Renal cortical epithelial cell (primary cell): ENCODE results near the gene CDH4. TPM values are rescaled to one million over a fixed set of nuclear protein-coding genes. Genes with fewer than 3 reads are reported as not detected.

Experiments
- DNase-seq: peaks from one replicate; pipeline ENCODE4 v3.0.0-alpha.2; 2011; ENCODE audit warnings: low read depth
- total RNA-seq: library from RNA; depleted of rRNA; stranded (reverse); fragments of >200 nt; gene quantifications from 2 replicates; pipeline ENCODE4 v1.2.3, GENCODE V29; 2014

The CDH4 gene
- total RNA-seq, 1 donor from 2014 or later = 6.4 TPM

DNA sequence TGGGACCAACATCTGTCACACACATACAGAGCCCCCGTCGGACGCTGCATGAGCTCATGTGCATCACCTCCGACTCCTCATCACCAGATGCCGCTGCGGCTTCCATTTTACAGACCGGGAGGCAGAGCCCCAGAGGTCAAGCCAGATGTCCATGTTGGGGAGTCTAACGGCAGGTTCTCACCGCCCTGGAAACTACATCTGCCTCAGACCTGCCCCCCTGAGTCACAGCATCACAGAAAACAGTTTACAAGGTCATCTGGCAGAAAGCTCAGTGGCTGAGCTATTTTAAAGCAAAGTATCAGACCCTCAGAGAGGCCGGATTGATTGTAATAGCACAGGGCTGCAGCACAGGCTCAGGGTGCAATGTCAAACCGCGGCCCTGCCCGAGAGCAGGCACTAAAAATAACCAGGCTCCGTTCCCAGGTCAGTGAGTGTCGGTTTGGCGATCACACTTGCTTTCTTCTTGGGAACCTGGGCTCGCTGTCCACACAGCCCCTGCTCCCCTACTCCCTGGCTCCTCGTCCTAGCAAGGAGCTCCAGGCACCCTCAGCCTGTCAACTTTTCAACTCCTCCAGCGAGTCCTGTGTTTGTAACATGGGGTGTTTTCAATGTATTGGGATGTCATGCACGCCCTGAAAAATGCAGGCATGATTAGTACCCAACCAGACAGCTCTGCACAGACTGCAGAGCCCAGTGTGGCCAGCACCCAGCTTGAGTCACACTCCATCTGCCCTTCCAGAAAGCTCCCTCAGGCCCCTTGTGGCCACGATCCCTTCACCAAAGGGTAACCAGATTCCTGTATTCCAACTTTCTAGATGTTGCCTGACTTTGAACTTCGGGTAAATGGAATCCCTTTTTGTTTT, 264.5 kb downstream of the CDH4 start:
- DNase-seq = peak; percentile 11

DNA sequence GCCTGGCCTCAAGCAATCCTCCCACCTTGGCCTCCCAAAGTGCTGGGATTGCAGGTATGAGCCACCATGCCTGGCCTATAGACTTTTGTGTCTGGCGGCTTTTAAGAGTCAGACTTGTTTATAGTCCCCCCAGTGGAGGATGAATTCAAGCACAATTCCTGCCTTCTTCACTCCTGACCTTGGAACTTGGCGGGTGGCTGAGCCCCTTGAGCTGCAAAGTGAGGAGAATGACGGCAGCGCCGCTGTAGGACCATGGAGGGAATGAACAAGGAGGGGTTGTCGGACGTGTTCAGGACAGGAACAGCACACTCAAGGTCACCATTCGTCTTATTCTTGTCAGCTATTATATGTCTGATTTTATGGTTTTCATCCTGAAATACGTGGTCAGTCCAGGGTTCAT, 265.4 kb downstream of the CDH4 start:
- DNase-seq = no peak

DNA sequence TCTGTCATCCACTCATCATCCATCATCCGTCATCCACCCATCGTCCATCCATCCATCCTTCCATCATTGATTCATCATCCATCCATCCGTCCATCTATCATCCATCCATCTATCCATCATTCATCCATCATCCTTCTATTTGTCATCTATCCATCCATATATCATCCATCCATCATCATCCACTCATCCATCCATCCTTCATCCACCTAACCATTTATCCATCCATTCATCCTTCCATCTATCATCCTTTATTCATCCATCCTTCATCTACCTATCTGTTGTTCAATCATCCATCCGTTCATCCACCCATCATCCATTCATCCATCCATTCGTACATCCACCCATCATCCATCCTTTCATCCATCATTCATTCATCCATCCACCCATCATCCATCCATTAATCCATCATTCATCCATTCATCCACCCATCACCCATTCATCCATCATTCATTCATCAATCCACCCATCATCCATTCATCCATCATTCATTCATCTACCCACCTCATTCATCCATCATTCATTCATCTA, 266.4 kb downstream of the CDH4 start:
- no peak for DNase-seq

DNA sequence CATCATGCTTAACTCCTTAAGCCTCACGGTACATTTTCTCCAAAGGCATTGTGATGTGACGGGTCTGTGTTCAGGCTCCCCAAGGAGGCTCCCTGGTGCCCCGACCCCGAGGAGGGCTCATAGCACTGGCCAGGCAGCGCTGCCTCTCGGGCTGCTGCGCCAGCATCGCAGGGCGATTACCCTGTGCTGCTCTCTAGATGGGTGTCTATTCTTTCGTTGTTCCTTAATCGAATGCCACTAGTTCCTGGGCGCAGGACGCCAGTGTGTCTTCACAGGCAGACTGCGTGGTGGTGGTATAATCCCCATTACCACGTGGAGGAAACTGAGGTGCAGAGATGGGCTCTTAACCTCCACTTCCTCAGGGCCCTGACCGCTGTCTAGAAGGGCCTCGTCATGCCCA, 267.4 kb downstream of the CDH4 start:
- no peak for DNase-seq

DNA sequence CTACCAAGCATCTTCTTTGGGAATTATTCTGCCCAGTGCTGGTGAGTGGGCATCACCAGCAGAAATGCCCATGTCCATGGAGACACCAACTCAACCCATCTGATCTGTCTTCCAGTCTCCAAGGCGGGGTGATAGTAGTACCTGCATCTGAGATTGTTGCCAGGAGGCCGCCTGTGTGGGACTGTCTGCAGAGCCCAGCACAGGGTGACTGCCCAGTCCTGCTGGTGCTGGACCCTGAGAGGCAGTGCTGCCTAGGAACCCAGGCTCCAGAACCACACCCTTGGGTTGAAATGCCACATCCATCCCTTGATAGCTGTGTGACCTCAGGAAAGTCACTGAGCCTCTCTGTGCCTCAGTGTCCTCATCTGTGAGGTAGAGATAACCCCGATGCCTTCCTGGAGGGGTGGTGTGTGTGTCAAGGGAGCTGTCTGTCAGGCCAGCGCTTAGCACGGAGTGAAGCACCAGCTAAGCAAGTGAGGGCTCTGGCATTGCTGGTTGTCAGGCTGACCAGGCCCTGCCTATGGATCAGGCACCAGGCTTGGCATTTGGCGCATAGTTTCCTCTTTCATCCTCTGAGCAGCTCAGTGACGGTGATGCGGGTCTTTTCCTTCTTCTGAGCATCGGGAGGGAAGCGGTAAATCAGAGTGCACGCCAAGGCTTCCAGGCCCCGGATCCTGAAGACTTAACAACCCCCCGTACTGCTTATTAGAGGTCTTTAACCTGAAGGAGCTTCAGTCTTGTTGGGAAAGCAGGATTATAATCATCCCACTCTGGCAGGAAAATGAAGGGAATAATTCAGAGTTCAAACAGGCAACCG, 268.2 kb downstream of the CDH4 start:
- DNase-seq = no peak

DNA sequence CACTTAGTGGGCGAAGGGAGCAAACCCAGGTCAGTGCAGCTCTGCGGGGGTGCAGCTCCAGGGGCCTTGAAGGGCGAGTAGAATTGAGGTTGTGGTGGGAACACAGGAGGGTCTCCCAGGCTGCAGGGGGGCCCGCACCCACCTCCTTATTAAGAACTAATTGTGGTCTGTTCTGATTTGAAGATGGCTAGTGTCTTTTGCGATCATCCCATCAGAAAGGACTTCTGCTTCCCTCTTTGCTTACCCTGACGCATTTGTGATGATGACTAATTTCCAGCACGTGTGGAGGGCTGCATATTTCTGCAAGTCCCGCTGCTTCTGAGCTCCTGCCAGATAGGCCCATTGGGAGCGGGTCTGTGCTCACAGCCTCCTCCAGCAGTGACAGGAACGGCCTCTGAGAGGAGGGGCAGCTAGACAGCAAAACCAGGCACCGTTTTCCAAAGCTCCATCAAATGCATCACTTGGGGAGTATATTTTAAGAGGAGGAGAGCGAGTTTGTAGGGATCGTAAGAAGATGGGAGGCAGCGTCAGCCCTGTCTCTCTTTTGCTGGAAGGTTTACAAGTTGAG, 268.9 kb downstream of the CDH4 start:
- DNase-seq = no peak

DNA sequence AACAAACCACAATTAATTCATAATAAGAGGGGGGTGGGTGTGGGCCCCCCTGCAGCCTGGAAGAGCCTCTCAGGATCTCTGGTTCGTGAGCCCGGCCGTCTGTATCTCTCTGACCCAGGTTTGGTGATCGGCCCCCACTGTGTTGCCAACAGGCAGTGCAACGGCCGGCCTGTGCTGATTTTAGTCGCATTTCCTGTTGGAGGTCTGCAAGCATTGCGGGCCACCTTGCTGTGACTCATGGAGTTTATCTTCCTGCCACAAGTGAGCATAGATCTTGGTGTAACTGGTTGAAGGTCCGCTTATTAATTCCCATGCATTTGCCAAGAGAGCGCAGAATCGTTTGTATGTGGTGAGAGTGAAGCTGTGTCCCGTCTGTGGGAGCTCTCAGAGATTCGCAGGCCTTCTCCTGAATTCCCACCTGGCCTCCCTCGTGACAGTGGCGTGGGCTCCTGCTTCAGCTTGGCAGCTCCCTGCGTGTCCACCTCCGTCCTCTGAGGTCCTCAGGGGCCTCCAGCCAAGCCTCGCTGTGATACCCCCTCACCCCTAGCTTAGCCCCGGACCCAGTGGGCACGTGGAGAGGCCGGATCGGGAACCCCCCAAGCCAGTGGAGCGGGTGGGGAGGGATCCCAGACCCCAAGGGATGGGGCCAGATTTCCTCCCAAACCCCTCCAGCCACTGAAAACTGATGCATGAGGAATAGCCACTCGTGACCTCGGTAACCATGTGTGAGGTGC, 269.8 kb downstream of the CDH4 start:
- no peak for DNase-seq

DNA sequence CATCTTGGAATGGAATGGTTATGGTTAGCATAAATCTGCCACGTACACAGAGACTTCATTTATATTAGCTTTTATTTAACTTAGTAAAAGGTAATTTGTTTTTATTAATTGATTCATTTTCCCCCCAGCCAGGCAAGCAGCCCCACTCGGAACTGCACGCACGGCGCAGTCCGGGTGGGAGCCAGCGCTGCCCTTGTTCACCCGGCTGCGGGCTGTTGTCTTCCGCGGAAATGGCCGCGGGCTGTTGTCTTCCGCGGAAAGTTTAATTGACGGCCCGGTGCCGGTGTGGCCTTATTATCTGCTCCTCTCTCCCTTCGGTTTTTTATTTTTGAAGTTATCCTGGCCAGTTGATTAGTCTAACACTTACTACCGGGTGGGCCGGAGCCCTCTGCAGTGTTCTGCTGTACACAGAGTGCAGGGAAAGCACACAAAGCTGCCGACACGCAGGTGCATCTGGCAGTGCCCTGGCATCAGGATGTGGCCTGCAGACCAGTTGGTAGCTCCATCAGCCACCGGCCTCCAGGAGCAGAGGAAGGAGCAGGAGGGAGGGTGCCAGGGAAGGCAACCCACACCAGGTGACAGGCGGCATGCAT, 270.5 kb downstream of the CDH4 start:
- DNase-seq = no peak

DNA sequence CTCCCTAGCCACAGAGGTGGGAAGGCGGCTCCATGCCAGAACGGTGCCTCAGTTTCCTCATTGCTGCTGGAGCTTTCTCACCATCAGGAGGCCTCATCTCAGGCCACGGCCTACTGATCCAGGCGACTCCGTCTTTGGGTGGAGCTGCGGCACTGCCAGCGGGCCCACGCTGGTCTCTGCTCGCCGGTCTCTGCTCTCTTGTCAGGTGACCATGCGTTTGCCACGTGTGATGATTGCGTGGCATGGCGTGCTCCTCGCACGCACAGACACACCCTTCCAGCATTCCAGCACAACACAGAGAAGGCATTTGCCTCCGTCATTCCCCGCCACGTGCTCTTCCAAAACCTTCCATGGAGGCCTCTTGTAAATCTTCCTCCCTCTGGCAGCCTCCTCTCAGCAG, 271.1 kb downstream of the CDH4 start:
- DNase-seq = no peak

DNA sequence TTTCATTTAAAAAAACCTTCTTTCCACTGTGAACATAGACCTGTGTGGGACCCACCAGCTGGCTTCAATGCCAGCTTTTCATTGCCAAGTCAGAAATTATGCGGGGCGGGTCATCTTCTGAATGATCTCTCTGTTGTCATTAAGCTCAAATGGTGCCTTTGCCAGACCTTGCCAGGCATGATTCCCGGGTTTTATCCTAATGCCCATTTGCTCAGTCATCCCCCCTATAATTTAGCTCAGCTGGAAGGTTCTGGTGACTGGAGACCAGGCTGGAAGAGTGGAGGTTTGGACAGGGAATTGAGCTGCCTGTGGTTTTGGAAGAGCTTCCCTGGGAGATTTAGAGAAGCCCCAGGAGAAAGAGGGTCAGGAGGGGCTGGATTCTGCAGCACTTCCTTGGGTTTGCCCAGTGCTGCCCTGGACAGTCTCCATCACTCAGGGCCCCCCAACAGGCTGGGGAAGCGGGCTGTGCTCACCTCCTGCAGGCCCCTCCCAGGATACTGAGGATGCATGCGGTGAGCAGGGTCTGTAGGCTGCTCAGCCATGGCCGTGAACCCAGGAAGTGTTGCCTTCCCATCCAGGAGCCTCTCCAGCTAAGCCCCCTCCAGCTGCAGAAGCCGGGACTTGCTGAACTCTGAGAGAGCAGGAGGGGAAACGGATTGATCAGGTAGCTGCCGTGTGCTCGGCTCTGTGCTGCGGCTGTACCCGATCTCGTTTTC, 273.0 kb downstream of the CDH4 start:
- no peak for DNase-seq

DNA sequence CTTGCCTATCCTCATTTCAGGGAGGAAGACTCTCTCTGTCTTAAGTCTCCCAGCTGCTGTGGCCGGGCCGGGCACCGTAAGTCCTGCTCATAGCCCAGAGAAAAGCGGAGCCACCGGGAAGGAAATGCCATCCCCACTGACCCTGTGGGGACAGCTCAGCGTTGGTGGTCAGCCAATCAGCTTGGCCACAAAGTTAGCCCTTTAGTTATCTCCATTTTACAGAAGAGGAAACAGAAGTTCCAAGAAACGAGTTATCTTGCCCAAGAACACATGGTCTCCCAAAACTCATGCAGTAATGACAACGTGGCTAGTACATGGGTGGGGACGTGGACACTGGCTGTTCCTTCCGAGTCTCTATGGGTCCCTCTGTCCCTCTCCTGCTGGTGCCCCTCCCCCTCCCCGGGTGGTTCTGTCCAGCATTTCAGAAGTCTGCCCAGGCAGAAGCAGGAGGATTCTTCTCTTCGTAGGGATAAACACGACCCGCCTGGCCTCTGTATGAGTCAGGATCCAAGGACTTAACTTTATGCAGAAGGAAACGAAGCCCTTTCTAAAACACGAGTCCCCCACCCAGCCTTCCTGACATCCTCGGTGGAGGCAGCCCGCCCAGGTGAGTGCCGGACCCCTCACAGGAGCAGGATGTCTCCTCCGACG, 273.8 kb downstream of the CDH4 start:
- no peak for DNase-seq

DNA sequence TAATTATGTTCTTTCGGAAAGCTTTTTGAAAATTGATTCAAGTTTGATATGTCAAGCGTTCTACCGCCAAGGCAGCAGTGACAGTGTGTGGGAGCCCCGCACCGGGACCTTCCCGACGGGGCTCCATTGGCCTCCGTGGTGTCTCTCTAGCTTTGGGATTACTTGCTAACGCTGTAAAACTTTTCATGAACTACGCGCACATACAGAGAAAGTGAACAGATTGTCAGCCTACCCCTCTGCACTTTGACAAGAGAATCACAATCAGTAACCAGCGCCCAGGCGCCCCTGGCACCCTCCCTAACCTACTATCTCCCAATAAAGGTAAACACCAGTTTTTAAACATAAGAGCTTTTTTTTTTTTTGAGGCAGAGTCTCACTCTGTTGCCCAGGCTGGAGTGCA, 274.8 kb downstream of the CDH4 start:
- no peak for DNase-seq

DNA sequence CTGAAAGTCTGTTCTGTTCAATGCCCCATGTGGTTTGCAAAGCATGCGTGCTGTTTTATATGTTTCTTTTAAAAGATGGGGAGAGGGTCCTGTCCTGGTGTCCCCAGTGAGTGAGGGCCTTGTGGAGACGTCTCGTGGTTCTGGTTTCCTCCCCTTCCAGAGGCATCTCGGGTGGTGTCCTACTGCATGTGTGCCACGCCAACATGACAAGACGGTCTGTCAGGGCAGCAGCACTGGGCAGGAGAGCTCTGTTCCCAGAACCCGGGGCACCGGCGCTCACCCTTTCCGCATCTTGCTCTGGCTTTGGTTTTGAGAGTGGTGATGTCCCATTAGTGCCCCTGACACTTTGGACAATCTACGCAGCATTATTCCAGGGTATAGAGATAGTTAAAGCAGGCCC, 275.6 kb downstream of the CDH4 start:
- no peak for DNase-seq

DNA sequence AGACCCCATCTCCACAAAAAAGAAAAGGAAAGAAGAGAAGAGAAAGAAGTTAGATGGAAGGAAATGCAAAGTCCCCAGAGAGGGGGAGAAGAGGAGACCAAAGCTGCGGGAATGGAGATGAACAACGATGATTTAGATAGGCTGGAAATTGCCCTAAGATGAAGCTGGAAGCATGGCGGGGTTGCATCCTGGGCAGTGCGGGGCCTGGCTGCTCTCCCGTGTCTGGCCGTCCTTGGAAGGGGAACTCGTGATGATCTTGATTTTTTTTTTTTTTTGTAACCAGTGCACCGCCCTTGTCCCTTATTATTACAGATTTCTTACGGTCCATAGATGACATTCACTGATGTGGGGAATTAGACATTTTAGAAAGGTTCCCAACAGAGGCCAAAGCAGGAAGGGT, 276.5 kb downstream of the CDH4 start:
- DNase-seq = no peak

DNA sequence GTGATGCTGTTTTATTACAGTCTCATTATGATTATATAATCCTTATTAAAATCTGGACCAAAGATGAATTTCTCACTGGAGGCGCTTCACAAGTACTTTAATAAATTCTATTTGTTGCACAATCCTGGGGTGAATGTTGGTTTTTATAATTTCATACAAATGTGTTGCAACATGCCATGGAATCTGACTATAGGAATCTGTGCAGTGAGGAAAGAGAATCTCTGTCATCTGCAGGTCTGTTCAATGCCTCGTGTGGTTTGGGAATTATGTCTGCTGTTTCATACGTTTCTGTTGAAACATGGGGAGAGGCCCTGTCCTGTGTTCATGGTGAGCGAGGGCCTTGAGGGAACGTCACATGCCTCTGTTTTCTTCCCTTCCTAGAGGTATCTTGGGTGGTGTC, 277.3 kb downstream of the CDH4 start:
- DNase-seq = no peak

DNA sequence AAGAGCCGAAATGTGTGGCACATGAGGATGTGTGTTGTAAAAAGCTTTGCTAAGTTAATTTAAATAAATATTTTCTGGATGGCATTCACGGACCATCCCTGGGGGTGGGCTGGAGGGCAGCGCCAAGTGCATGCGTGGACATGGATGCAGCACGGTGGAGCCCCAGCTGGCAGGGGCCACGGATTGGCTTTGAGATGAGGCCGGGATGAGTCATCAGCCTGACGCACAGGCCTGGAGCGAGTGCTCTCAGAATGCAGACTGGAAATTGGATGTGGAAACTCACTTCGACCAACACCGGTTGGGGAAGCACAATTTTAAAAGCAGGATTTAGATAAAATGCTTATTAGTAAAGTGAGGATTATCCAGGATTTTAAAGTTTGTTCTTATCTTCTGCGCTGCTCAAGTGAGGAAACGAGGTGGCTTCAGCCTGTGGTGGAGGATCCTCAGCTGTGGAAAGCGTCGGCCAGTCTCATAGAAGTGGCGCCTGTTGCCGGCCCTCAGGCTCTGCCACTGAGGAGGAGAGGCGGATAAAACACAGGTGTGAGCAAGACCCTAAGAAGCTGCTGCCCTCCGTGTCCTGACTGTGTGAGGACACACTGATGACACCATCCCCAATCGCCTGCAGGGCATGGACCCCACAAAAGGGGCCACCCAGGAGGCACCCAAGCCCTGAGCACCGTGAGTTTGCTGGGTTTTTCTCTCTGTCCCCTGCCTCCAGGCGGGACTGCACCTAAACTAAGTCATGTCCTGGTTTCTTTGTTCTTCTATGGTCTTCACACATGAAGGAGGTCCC, 279.7 kb downstream of the CDH4 start:
- DNase-seq = no peak

DNA sequence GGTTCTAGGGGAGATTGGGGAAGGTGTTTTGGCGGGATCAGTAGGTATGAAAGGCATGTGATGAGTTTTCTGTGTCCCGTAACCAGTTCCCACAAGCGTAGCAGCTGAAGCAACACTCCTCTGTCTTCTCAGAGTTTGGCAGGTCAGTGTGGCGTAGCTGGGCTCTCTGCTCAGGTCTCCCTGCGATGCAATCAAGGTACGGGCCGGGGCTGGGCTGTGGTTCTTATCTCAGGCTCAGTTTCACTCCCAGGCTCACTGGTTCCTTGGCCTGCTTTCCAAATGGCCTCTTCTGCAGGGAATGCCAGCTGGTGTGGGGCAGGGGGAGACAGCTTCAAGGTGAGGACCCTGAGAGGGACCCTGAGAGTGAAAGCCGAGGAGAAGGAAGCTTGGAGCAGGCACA, 280.7 kb downstream of the CDH4 start:
- DNase-seq = no peak

DNA sequence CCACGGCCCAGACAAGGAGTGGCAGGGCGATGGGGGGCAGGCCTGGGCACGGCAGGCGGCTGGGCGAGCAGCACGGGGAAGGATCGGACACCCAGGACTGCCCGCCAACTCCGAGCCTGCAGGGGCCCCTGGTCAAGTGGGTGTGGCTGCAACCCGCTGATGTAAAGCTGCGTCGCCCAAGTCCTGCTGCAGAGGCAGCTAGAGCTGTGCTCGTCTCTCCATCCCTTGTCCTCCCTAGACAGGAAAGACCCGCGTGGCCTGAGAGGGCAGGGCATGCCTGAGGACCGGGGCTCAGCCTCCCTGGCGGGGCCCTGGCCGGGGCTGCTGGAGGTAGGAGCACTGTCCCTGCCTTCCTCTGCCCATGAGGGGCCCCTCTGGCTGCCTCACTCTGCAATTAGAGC, 281.2 kb downstream of the CDH4 start:
- no peak for DNase-seq

DNA sequence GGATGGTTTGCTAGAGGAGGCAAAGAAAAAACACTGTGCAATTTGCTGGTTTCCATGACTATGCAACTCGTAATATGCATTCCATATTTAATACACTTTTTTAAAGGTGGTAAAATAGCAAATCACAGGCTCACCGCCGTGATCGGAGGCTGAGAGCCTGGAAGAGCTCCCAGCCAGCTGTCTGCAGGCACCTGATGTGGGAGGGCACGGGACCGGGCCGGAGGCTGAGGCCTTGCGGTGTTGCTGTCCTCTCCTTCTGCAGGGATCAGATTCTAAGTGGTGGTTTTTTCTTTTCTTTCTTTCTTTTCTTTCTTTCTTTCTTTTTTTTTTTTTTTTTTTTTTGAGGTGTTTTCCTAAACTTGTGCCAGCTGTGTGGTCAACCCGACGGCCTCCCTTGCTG, 282.3 kb downstream of the CDH4 start:
- no peak for DNase-seq
